ENCODE results near the gene DYNLT4.
"Not testable (repeated sequence)": the region's sequence is repeated elsewhere in the genome, so short reads cannot be mapped to it uniquely, and the experiment has no call there.

Gene DYNLT4

DNA sequence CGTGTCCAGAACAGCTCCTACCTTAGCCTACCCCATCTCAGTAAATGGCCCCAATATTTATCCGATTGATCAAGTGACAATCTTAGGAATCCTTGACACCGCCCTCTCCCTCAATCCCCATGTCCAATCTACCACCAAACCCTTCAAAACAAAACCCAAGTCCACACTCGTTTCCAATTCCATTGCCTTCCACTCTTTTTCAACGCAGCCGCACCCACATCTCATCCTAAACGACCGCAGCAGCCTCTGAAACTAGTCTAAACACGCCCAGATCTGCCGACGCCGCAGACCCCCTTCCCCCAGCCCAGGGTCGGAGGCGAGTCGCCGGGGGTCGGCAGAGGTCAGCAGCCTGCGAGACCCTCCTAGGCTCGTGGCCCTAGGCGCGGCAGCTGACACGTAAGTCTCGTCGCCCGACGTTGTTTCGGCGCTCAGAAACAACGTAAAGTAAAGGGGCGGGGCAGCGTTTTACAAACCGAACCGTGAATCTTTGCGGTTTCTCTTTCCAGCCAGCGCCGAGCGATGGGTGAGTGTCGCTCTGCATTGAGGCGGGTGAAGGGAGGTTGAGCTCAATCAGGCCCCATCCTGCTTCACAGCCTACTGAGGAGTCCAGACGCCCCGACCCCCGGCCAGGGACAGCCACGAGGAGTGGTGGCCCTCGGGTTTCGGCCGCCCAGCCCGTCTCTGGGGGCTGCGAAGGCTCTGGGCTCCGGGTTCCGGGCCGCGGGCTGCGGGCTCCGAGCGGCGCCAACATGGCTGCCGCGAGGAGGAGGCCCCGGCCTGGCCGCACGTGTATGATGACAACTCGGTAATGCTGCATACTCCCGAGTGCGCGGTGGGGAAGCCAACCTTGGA is 31.8 kb downstream of the DYNLT4 start, which contains the start of gene RPS8:
Gene RPS8, plus strand, starts transcription at position 463 of the 852 bp plus-strand sequence. Its CDS starts 57 bp downstream, at position 520.
- peak; percentile 67 for DNase-seq (ENCODE audit: insufficient read length, low spot score)
- FAIRE-seq: no peak

- DNase-seq (ENCODE audit: insufficient read length, low spot score); FAIRE-seq: not testable (repeated sequence)
Observed at GRCh38 chr1:44766421-44766820, 40.7 kb downstream of the DYNLT4 start.

- no peak for FAIRE-seq
- no peak for DNase-seq (ENCODE audit: insufficient read length, low spot score)
Observed at GRCh38 chr1:44760876-44761275, 46.3 kb downstream of the DYNLT4 start.

DNA sequence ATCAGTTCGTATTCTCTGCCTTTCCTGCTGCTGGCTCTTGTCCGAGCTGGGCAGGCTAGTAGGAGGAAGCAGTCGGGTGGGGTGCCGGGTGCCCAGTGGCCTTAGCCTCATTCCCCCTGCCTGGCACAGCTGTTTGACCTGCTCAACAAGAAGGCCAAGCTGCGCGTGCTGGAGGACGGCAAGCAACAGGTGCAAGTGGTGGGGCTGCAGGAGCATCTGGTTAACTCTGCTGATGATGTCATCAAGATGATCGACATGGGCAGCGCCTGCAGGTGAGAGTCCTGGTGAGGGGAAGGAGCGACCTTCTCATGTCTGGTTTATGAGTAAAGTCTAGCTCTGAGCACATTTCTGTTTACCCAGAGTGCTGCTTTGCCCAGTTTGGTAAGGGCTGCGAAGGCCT is 48.1 kb downstream of the DYNLT4 start:
- FAIRE-seq (no peak), DNase-seq (ENCODE audit: insufficient read length, low spot score) (no peak)

GRCh38 chr1:44757420-44757819 is 49.7 kb downstream of the DYNLT4 start:
- DNase-seq (ENCODE audit: insufficient read length, low spot score) (no peak), FAIRE-seq (no peak)

Measured in HTR-8/SVneo (cell line).